NT2/D1 (cell line): ENCODE measurements around the gene ACTR2.

Experiments
- DNase-seq: peaks from one replicate; pipeline ENCODE4 v3.0.0-alpha.2; 2011; ENCODE audit warnings: low read depth, low spot score
- H3K27me3 ChIP-seq: 2 replicates; pipeline ENCODE4 v1.6.0; 2011; ENCODE audit warnings: mild to moderate bottlenecking; ENCODE audit not compliant: insufficient read length, insufficient read depth
- H3K36me3 ChIP-seq: 2 replicates; pipeline ENCODE4 v1.6.1; 2011; ENCODE audit warnings: mild to moderate bottlenecking, low read length, mixed read lengths; ENCODE audit not compliant: insufficient read depth, insufficient read length
- H3K4me1 ChIP-seq: 2 replicates; pipeline ENCODE4 v1.5.1; 2011; ENCODE audit not compliant: insufficient read depth, insufficient read length
- H3K4me3 ChIP-seq: 2 replicates; pipeline ENCODE4 v1.5.1; 2011; ENCODE audit warnings: low read depth; ENCODE audit not compliant: insufficient read length
- H3K9ac ChIP-seq: 2 replicates; pipeline ENCODE4 v1.6.0; 2011; ENCODE audit warnings: low read depth; ENCODE audit not compliant: insufficient read length
- H3K9me3 ChIP-seq: 2 replicates; pipeline ENCODE4 v1.5.1; 2011; ENCODE audit warnings: mild to moderate bottlenecking, low read length; ENCODE audit not compliant: insufficient read depth
- SUZ12 ChIP-seq: IDR thresholded peaks from 2 replicates; pipeline ENCODE4 v1.6.1; 2011; ENCODE audit not compliant: insufficient read length, insufficient read depth; ENCODE audit errors: extremely low read depth
- YY1 ChIP-seq: IDR thresholded peaks from 2 replicates; pipeline ENCODE4 v1.6.1; 2011; ENCODE audit not compliant: insufficient read length, insufficient read depth
- ZNF274 ChIP-seq: IDR thresholded peaks from 2 replicates; pipeline ENCODE4 v1.6.1; 2011; ENCODE audit warnings: mild to moderate bottlenecking, low read depth, low read length

The ACTR2 gene

GRCh38 chr2:65198737-65199136, 28.9 kb upstream of the ACTR2 start:
- TF ChIP-seq ZNF274, result no peak
- TF ChIP-seq SUZ12, result no peak
- no peak for TF ChIP-seq YY1
- no peaks in the 10 kb centered on the region for H3K9me3 ChIP-seq
- no peaks in the 10 kb centered on the region for H3K36me3 ChIP-seq
- H3K9ac ChIP-seq, result no peak overlapping the region
- no peaks in the 10 kb centered on the region for H3K4me1 ChIP-seq
- no peak overlapping the region for H3K4me3 ChIP-seq
- no peaks in the 10 kb centered on the region for H3K27me3 ChIP-seq
- DNase-seq, result no peak

- no peak overlapping the region for H3K4me3 ChIP-seq
- H3K9ac ChIP-seq, result no peak overlapping the region
- DNase-seq, result no peak
- H3K36me3 ChIP-seq, result no peaks in the 10 kb centered on the region
- no peaks in the 10 kb centered on the region for H3K9me3 ChIP-seq
- TF ChIP-seq SUZ12 (no peak), YY1 (no peak), ZNF274 (no peak)
- no peaks in the 10 kb centered on the region for H3K4me1 ChIP-seq
- H3K27me3 ChIP-seq, result no peaks in the 10 kb centered on the region
These were observed 28.5 kb upstream of the ACTR2 start for GRCh38 chr2:65199166-65199565.

GRCh38 chr2:65199891-65200290, 27.7 kb upstream of the ACTR2 start:
- Histone ChIP-seq H3K27me3 (no peaks in the 10 kb centered on the region), H3K36me3 (no peaks in the 10 kb centered on the region), H3K4me1 (no peaks in the 10 kb centered on the region), H3K4me3 (no peak overlapping the region), H3K9me3 (no peaks in the 10 kb centered on the region), H3K9ac (no peak overlapping the region)
- TF ChIP-seq YY1 (no peak), SUZ12 (no peak), ZNF274 (no peak)
- DNase-seq, result no peak

- Histone ChIP-seq H3K27me3 (no peaks in the 10 kb centered on the region), H3K36me3 (no peaks in the 10 kb centered on the region), H3K4me1 (no peaks in the 10 kb centered on the region), H3K9ac (no peak overlapping the region), H3K4me3 (no peak overlapping the region), H3K9me3 (no peaks in the 10 kb centered on the region)
- TF ChIP-seq ZNF274, result no peak
- TF ChIP-seq YY1, result no peak
- TF ChIP-seq SUZ12, result no peak
- no peak for DNase-seq
These were observed 23.0 kb upstream of the ACTR2 start for GRCh38 chr2:65204461-65205210.

- H3K4me3 ChIP-seq, result no peak overlapping the region
- H3K9me3 ChIP-seq, result no peaks in the 10 kb centered on the region
- H3K4me1 ChIP-seq, result no peaks in the 10 kb centered on the region
- no peaks in the 10 kb centered on the region for H3K36me3 ChIP-seq
- DNase-seq, result no peak
- no peak overlapping the region for H3K9ac ChIP-seq
- TF ChIP-seq SUZ12 (no peak), ZNF274 (no peak), YY1 (no peak)
- H3K27me3 ChIP-seq, result no peaks in the 10 kb centered on the region
These were observed 15.5 kb upstream of the ACTR2 start for GRCh38 chr2:65212115-65212514.

GRCh38 chr2:65212619-65213018, 15.0 kb upstream of the ACTR2 start:
- H3K36me3 ChIP-seq, result no peaks in the 10 kb centered on the region
- no peaks in the 10 kb centered on the region for H3K27me3 ChIP-seq
- no peak overlapping the region for H3K9ac ChIP-seq
- H3K4me1 ChIP-seq, result no peaks in the 10 kb centered on the region
- DNase-seq, result no peak
- TF ChIP-seq SUZ12 (no peak), YY1 (no peak), ZNF274 (no peak)
- H3K9me3 ChIP-seq, result no peaks in the 10 kb centered on the region
- no peak overlapping the region for H3K4me3 ChIP-seq

- Histone ChIP-seq H3K4me1 (no peaks in the 10 kb centered on the region), H3K9ac (no peak overlapping the region), H3K4me3 (no peak overlapping the region), H3K36me3 (no peaks in the 10 kb centered on the region), H3K9me3 (no peaks in the 10 kb centered on the region), H3K27me3 (no peaks in the 10 kb centered on the region)
- TF ChIP-seq ZNF274 (no peak), SUZ12 (no peak), YY1 (no peak)
- DNase-seq, result no peak
These were observed 14.6 kb upstream of the ACTR2 start for GRCh38 chr2:65213035-65213434.
